ENCODE data around the gene CDHR5.

The CDHR5 gene

GRCh38 chr11:567629-568292 lies 57.0 kb downstream of the CDHR5 start:
- no peak for DNase-seq (ENCODE audit: low read depth in 2 of 2)

- no peak for DNase-seq (ENCODE audit: low read depth in 2 of 2)
Measured at GRCh38 chr11:567011-567628, 57.6 kb downstream of the CDHR5 start.
